Neural crest cell (in vitro differentiated cells): ENCODE measurements around the gene FH. TPM values are rescaled to one million over a fixed set of nuclear protein-coding genes. Genes with fewer than 3 reads are reported as not detected.
A peak's percentile ranks its signal among the peaks of the same experiment; 100 is the strongest.

Experiments
- DNase-seq: peaks from one replicate; pipeline ENCODE4 v3.0.0; 2021; ENCODE audit warnings: low read depth, mixed read lengths, low spot score
- H3K27ac Mint-ChIP-seq: one replicate; pipeline ENCODE4 v1.8.0; 2021; ENCODE audit warnings: mild to moderate bottlenecking, mixed read lengths; ENCODE audit not compliant: unreplicated experiment
- H3K27me3 Mint-ChIP-seq: 2 replicates; pipeline ENCODE4 v1.8.0; 2021; ENCODE audit warnings: low read depth, mild to moderate bottlenecking, mixed read lengths
- H3K36me3 Mint-ChIP-seq: 2 replicates; pipeline ENCODE4 v1.8.0; 2021; ENCODE audit warnings: low read depth, mild to moderate bottlenecking, mixed read lengths
- H3K4me1 Mint-ChIP-seq: 2 replicates; pipeline ENCODE4 v1.8.0; 2021; ENCODE audit warnings: mixed read lengths
- H3K4me3 Mint-ChIP-seq: one replicate; pipeline ENCODE4 v1.8.0; 2021; ENCODE audit warnings: mild to moderate bottlenecking, mixed read lengths
- H3K9me3 Mint-ChIP-seq: 2 replicates; pipeline ENCODE4 v1.8.0; 2021; ENCODE audit warnings: mixed read lengths
- CTCF ChIP-seq: fragments of 200-600 bp; sonication (generic); conservative IDR thresholded peaks from 2 replicates; pipeline ENCODE4 v1.5.0; 2021; ENCODE audit warnings: antibody characterized with exemption, mild to moderate bottlenecking
- total RNA-seq: library from RNA; stranded (reverse); gene quantifications from 2 replicates; pipeline ENCODE4 v1.2.1, GENCODE V29; 2021

Gene FH
- total RNA-seq, 1 donor from 2014 or later: 93.2 TPM

- Mint-ChIP-seq H3K36me3 (no peaks in the 10 kb centered on the region), H3K27me3 (no peaks in the 10 kb centered on the region), H3K27ac (peak overlapping the region; percentile 63), H3K4me3 (no peak overlapping the region), H3K9me3 (peaks cover 4% of the 10 kb centered on the region), H3K4me1 (peaks cover 4% of the 10 kb centered on the region)
- DNase-seq: no peak
- TF ChIP-seq CTCF: no peak
Measured at GRCh38 chr1:241459186-241459802, 60.3 kb downstream of the FH start.

DNA sequence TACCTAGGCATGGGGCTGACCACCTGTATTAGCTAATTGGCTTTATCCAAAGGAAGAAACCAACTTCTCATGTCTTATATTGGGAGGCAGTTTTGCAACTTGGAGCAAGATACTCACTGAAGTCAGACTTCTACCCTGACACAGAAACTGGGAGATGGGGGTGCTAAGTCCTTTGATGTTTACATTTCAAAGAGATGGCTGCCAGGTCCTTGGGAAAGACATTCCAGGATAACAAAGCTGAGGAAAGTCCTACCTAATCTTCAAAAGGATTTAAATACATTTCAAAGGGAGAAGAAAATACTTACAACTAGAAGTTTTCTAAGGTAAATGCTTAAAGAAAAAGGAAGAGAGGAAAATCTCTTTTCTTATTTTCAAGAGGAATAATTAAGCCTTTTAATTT lies 62.1 kb downstream of the FH start:
- no peak overlapping the region for H3K4me3 Mint-ChIP-seq
- H3K36me3 Mint-ChIP-seq: no peaks in the 10 kb centered on the region
- no peak for DNase-seq
- H3K27me3 Mint-ChIP-seq: no peaks in the 10 kb centered on the region
- H3K9me3 Mint-ChIP-seq: peaks cover 4% of the 10 kb centered on the region
- peaks cover 4% of the 10 kb centered on the region for H3K4me1 Mint-ChIP-seq
- H3K27ac Mint-ChIP-seq: no peak overlapping the region
- TF ChIP-seq CTCF: no peak

GRCh38 chr1:241456743-241457142 lies 62.8 kb downstream of the FH start:
- no peak for DNase-seq
- Mint-ChIP-seq H3K9me3 (peaks cover 4% of the 10 kb centered on the region), H3K4me1 (peaks cover 4% of the 10 kb centered on the region), H3K4me3 (no peak overlapping the region), H3K36me3 (no peaks in the 10 kb centered on the region), H3K27me3 (no peaks in the 10 kb centered on the region), H3K27ac (no peak overlapping the region)
- TF ChIP-seq CTCF: no peak

- peaks cover 4% of the 10 kb centered on the region for H3K9me3 Mint-ChIP-seq
- no peak overlapping the region for H3K27ac Mint-ChIP-seq
- no peak for TF ChIP-seq CTCF
- no peak for DNase-seq
- H3K4me1 Mint-ChIP-seq: no peaks in the 10 kb centered on the region
- no peak overlapping the region for H3K4me3 Mint-ChIP-seq
- H3K36me3 Mint-ChIP-seq: no peaks in the 10 kb centered on the region
- H3K27me3 Mint-ChIP-seq: no peaks in the 10 kb centered on the region
Measured at GRCh38 chr1:241453732-241454131, 65.8 kb downstream of the FH start.

- Mint-ChIP-seq H3K27me3 (no peaks in the 10 kb centered on the region), H3K27ac (no peak overlapping the region), H3K36me3 (no peaks in the 10 kb centered on the region), H3K4me3 (no peak overlapping the region), H3K9me3 (peaks cover 4% of the 10 kb centered on the region), H3K4me1 (no peaks in the 10 kb centered on the region)
- no peak for DNase-seq
- TF ChIP-seq CTCF: no peak
Measured at GRCh38 chr1:241451956-241452355, 67.6 kb downstream of the FH start.

Other genes with a start within 250 kb of the FH start
- 0.39 and 0.65 TPM in 2 replicates for gene RGS7, start 162.6 kb downstream of the FH start, total RNA-seq
- not detected in 2 replicates for gene KMO, start 12.6 kb upstream of the FH start, total RNA-seq
- 21.3 and 22.5 TPM in 2 replicates for gene CHML, start 120.6 kb upstream of the FH start, total RNA-seq
- gene OPN3, start 120.6 kb upstream of the FH start, total RNA-seq: 31.2 and 32.1 TPM in 2 replicates
- 0.32 TPM in 1 of 2 replicates, not detected in the other for gene WDR64, start 132.5 kb upstream of the FH start, total RNA-seq